Non-pigmented ciliary epithelial cell (primary cell): ENCODE measurements around the gene MSH3.
"Not testable (repeated sequence)": the region's sequence is repeated elsewhere in the genome, so short reads cannot be mapped to it uniquely, and the experiment has no call there.

Experiments used
- DNase-seq: peaks from one replicate; pipeline ENCODE4 v3.0.0-alpha.2; 2010; ENCODE audit warnings: low read depth

MSH3 gene

GRCh38 chr5:80706835-80707447 is 52.5 kb downstream of the MSH3 start:
- DNase-seq, result no peak

- no peak for DNase-seq
Observed at GRCh38 chr5:80707645-80708044, 53.2 kb downstream of the MSH3 start.

GRCh38 chr5:80711216-80711615 is 56.8 kb downstream of the MSH3 start:
- DNase-seq, result no peak

GRCh38 chr5:80711938-80712337 is 57.5 kb downstream of the MSH3 start:
- no peak for DNase-seq

- DNase-seq, result no peak
Observed at GRCh38 chr5:80712919-80713318, 58.5 kb downstream of the MSH3 start.

GRCh38 chr5:80713631-80714030 is 59.2 kb downstream of the MSH3 start:
- DNase-seq, result no peak

GRCh38 chr5:80714570-80715298 is 60.3 kb downstream of the MSH3 start:
- no peak for DNase-seq

- no peak for DNase-seq
Observed at GRCh38 chr5:80715887-80716286, 61.4 kb downstream of the MSH3 start.

GRCh38 chr5:80720181-80720580 is 65.7 kb downstream of the MSH3 start:
- no peak for DNase-seq

- no peak for DNase-seq
Observed at GRCh38 chr5:80722916-80723315, 68.5 kb downstream of the MSH3 start.

GRCh38 chr5:80725446-80725845 is 71.0 kb downstream of the MSH3 start:
- no peak for DNase-seq

GRCh38 chr5:80736730-80737129 is 82.3 kb downstream of the MSH3 start:
- no peak for DNase-seq

- DNase-seq, result no peak
Observed at GRCh38 chr5:80738466-80738865, 84.0 kb downstream of the MSH3 start.

GRCh38 chr5:80739057-80739456 is 84.6 kb downstream of the MSH3 start:
- no peak for DNase-seq

GRCh38 chr5:80739496-80739895 is 85.0 kb downstream of the MSH3 start:
- DNase-seq, result no peak

GRCh38 chr5:80739898-80740297 is 85.4 kb downstream of the MSH3 start:
- no peak for DNase-seq

GRCh38 chr5:80740488-80740887 is 86.0 kb downstream of the MSH3 start:
- not testable (repeated sequence) for DNase-seq

- DNase-seq, result no peak
Observed at GRCh38 chr5:80740999-80741398, 86.5 kb downstream of the MSH3 start.

- no peak for DNase-seq
Observed at GRCh38 chr5:80744149-80744548, 89.7 kb downstream of the MSH3 start.

- DNase-seq, result peak; percentile 61
Observed at GRCh38 chr5:80745490-80745889, 91.0 kb downstream of the MSH3 start.

GRCh38 chr5:80747922-80748321 is 93.5 kb downstream of the MSH3 start:
- DNase-seq, result no peak

GRCh38 chr5:80752427-80752826 is 98.0 kb downstream of the MSH3 start:
- DNase-seq, result no peak

- DNase-seq, result no peak
Observed at GRCh38 chr5:80753712-80754111, 99.3 kb downstream of the MSH3 start.

- DNase-seq, result peak; percentile 43
Observed at GRCh38 chr5:80754900-80755299, 100.4 kb downstream of the MSH3 start.
